Left lobe of liver (tissue), 2 donors: ENCODE measurements around the gene THUMPD1. TPM values are rescaled to one million over a fixed set of nuclear protein-coding genes. Genes with fewer than 3 reads are reported as not detected.
"Not testable (repeated sequence)": the region's sequence is repeated elsewhere in the genome, so short reads cannot be mapped to it uniquely, and the experiment has no call there.

Source experiments
- ATAC-seq: fragments of 200-7000 bp; cut with Tn5 transposase; one replicate; pipeline ENCODE4 v1.9.1; 2020; ENCODE audit warnings: mild to moderate bottlenecking, moderate library complexity
- DNase-seq: peaks from one replicate; pipeline ENCODE4 v3.0.0-alpha.2; 2020; ENCODE audit warnings: low spot score
- total RNA-seq: library from RNA; stranded (reverse); gene quantifications from one replicate; pipeline ENCODE4 v1.2.1, GENCODE V29; 2021
- donor health status: DM: no; HTN: no; CAD: no; lungs with moderate emphysema.
- donor health status: DM: no; HTN: yes; CAD: no.

THUMPD1 gene
- total RNA-seq, 1 donor from 2014 or later = 13.1 TPM

- no peak for DNase-seq
- peak; percentile 15 for ATAC-seq
These were observed 45.0 kb downstream of the THUMPD1 start for GRCh38 chr16:20696618-20697017.

- DNase-seq (peak; percentile 51), ATAC-seq (peak; percentile 66)
These were observed 46.6 kb downstream of the THUMPD1 start for GRCh38 chr16:20695024-20695423.

DNA sequence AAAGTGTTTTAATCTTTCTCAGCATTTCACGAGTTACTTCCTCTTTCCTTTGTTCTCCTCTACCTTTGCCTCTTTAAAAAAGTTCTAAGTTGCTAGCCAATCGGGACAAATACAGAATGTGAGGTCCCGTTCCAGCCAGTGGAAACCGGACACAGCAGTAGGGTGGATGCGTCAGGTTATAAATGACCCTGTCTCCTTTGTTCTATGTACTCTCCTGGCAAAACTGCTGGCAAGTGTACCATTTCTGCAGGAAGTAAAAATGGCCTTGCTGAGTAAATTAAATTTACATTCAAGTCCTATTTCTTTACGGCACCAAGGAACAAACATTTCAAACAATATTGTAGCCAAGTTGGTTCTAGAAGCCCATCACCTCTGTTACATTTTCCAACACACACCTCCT, 47.5 kb downstream of the THUMPD1 start:
- not testable (repeated sequence) for DNase-seq, ATAC-seq

DNA sequence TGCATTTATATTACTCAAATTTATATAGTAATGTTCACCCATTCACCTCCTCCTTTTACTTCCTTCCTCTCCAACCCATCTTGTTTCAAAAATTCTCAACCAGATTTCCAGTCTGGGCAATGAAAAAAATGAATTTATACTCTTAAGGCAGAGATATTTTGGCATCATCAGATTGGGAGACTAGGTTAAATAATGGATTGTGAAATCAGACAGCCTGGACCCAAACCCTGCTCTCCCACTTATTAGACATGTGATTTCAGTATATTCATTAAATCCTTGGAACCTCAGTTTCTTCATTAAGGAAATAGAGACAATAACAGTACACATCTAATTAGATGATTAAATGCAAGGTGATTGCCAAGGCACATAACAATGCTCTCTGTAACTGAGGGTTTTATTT, 52.0 kb downstream of the THUMPD1 start:
- DNase-seq = no peak
- peak; percentile 52 for ATAC-seq

DNA sequence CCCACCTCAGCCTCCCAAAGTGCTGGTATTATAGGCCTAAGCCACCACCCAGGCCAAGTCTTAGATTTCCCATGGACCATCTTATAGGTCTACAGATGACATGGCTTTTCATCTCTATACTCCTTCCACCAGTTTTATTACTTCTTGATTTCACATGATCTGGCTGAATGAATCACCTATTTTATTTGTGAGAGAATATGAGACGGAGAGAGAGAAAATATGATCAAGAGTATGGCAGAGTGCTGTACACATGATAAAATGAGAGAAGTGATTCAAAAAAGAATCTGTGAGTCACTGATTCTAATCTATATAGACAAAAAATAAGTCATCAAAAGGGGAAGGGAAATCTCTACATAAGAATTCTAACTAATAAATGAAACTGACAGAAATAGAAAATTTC, 57.8 kb downstream of the THUMPD1 start:
- no peak for DNase-seq
- no peak for ATAC-seq

Other genes starting within 250 kb of the THUMPD1 start
- 535 TPM for gene ACSM2B, start 165.5 kb downstream of the THUMPD1 start, total RNA-seq
- 14.2 TPM for gene ACSM1, start 44.1 kb downstream of the THUMPD1 start, total RNA-seq
- 70.8 TPM for gene ACSM3, start 22.2 kb upstream of the THUMPD1 start, total RNA-seq
- gene ERI2, start 64.7 kb upstream of the THUMPD1 start, total RNA-seq = 15.6 TPM
- gene REXO5, start 64.7 kb upstream of the THUMPD1 start, total RNA-seq = 1.7 TPM
- gene DCUN1D3, start 158.5 kb upstream of the THUMPD1 start, total RNA-seq = 15.0 TPM
- 33.9 TPM for gene LYRM1, start 159.0 kb upstream of the THUMPD1 start, total RNA-seq